Mesothelial cell of epicardium (in vitro differentiated cells): Measurements from ENCODE around the gene IGFLR1. TPM values are rescaled to one million over a fixed set of nuclear protein-coding genes. Genes with fewer than 3 reads are reported as not detected.

ENCODE experiments used
- DNase-seq, 2 experiments: peaks; one replicate each; pipeline ENCODE4 v3.0.0; 2021; ENCODE audit warnings: low spot score in 2 of 2; ENCODE audit not compliant: unreplicated experiment in 2 of 2
- H3K27ac Mint-ChIP-seq: 2 replicates; pipeline ENCODE4 v1.8.0; 2021; ENCODE audit warnings: mixed read lengths
- H3K27me3 Mint-ChIP-seq: 2 replicates; pipeline ENCODE4 v1.8.0; 2021; ENCODE audit warnings: low read depth, mixed read lengths
- H3K36me3 Mint-ChIP-seq: 2 replicates; pipeline ENCODE4 v1.8.0; 2021; ENCODE audit warnings: mixed read lengths
- H3K4me1 Mint-ChIP-seq: 2 replicates; pipeline ENCODE4 v1.8.0; 2021; ENCODE audit warnings: mixed read lengths
- H3K4me3 Mint-ChIP-seq: 2 replicates; pipeline ENCODE4 v1.8.0; 2021; ENCODE audit warnings: mild to moderate bottlenecking, moderate library complexity, mixed read lengths
- H3K9me3 Mint-ChIP-seq: 2 replicates; pipeline ENCODE4 v1.8.0; 2021; ENCODE audit warnings: mixed read lengths
- total RNA-seq: library from RNA; stranded (reverse); gene quantifications from 3 replicates; pipeline ENCODE4 v1.2.1, GENCODE V29; 2021
- TF ChIP-seq, protein P1 (sequence below): fragments of 200-600 bp; sonication (generic); IDR thresholded peaks from one replicate; pipeline ENCODE4 v1.5.0; 2021; ENCODE audit warnings: antibody characterized with exemption; ENCODE audit not compliant: unreplicated experiment

IGFLR1 gene
- total RNA-seq, 1 donor from 2014 or later: 3.2 TPM

DNA sequence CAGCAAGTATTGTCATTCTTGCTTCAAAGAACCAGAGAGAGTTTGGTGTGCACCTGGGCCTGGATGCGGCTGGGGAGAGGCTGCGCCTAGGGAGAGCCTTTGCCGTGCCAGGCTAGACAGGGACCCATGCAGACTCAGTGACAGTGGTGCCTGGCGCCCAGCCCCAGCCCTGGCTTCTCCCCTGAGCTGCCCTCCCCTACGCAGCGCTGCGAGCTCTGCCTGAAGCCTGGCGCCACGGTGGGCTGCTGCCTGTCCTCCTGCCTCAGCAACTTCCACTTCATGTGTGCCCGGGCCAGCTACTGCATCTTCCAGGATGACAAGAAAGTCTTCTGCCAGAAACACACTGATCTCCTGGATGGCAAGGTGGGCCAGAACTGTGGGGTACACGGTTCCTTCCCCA, 12.5 kb downstream of the IGFLR1 start:
- Mint-ChIP-seq H3K9me3 (no peaks in the 10 kb centered on the region), H3K4me1 (no peaks in the 10 kb centered on the region), H3K27ac (no peak overlapping the region), H3K4me3 (no peak overlapping the region), H3K36me3 (peaks cover 55% of the 10 kb centered on the region), H3K27me3 (no peaks in the 10 kb centered on the region)
- no peak for DNase-seq
- TF ChIP-seq, protein P1, sequence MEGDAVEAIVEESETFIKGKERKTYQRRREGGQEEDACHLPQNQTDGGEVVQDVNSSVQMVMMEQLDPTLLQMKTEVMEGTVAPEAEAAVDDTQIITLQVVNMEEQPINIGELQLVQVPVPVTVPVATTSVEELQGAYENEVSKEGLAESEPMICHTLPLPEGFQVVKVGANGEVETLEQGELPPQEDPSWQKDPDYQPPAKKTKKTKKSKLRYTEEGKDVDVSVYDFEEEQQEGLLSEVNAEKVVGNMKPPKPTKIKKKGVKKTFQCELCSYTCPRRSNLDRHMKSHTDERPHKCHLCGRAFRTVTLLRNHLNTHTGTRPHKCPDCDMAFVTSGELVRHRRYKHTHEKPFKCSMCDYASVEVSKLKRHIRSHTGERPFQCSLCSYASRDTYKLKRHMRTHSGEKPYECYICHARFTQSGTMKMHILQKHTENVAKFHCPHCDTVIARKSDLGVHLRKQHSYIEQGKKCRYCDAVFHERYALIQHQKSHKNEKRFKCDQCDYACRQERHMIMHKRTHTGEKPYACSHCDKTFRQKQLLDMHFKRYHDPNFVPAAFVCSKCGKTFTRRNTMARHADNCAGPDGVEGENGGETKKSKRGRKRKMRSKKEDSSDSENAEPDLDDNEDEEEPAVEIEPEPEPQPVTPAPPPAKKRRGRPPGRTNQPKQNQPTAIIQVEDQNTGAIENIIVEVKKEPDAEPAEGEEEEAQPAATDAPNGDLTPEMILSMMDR: no peak

GRCh38 chr19:35729021-35729420, 13.2 kb downstream of the IGFLR1 start:
- TF ChIP-seq, protein P1: no peak
- H3K9me3 Mint-ChIP-seq: no peaks in the 10 kb centered on the region
- no peaks in the 10 kb centered on the region for H3K27me3 Mint-ChIP-seq
- no peaks in the 10 kb centered on the region for H3K4me1 Mint-ChIP-seq
- H3K27ac Mint-ChIP-seq: no peak overlapping the region
- no peak for DNase-seq
- H3K36me3 Mint-ChIP-seq: peaks cover 50% of the 10 kb centered on the region
- no peak overlapping the region for H3K4me3 Mint-ChIP-seq

DNA sequence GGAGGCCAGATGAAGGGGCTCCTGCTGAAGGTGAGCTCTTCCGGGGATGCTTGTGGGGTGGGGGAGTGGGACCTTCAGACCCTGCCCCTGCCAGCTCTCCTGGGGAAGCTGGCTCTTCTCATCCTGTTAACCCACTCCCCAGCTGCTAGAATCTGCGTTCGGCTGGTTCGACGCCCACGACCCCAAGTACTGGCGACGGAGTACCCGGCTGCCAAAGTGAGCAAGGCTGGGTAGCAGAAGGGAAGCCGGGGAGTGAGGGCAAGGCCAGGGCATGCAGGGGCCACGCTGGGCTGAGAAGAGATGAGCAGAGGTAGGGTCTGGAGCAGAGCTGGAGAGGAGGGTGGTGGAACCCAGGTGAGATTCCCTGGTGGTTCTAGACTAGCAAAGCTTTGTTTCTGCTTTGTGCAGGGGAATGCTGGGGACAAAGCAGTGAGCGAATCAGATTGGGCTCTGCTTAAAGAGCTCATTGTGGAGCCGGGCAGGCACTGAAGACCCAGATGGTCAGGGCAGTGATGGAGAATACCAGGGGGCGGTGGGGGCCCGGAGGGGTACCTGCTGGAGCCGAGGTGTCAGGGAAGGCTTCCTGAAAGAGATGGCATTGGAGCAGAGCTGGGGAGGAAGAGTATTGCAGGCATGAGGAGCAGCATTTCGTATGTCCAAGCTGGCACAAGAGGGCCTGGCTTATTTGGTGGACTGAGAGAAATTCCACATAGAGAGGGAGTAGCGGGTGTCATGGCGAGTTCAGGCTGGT, 14.1 kb downstream of the IGFLR1 start:
- Mint-ChIP-seq H3K27me3 (no peaks in the 10 kb centered on the region), H3K4me1 (no peaks in the 10 kb centered on the region), H3K27ac (no peak overlapping the region), H3K9me3 (no peaks in the 10 kb centered on the region), H3K4me3 (no peak overlapping the region), H3K36me3 (peaks cover 47% of the 10 kb centered on the region)
- TF ChIP-seq, protein P1: no peak
- DNase-seq: no peak

DNA sequence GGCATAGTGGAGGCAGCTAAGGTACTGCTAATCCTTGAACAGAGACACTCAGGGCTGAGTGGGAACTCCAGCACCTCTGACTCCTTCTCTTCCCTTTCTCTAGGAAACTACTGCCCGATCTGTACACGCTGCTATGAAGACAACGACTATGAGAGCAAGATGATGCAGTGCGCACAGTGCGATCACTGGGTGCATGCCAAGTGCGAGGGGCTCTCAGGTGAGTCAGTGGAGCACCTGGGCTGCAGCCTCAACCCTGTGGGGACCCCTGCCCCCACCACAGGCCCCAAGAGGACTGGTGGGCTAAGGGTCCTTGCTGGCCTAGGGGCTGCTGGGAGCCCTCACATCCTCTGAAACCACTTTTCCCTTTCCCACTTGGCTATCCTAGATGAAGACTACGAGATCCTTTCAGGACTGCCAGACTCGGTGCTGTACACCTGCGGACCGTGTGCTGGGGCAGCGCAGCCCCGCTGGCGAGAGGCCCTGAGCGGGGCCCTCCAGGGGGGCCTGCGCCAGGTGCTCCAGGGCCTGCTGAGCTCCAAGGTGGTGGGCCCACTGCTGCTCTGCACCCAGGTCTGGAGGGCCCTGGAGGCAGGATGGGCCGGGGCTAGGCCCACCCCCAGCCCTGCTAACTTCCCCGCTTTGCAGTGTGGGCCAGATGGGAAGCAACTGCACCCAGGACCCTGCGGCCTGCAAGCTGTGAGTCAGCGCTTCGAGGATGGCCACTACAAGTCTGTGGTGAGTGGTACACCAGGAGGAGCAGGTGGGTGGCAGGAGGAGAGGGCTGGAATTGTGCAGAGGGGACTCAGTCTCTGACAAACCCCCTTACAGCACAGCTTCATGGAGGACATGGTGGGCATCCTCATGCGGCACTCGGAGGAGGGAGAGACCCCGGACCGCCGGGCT, 14.9 kb downstream of the IGFLR1 start:
- TF ChIP-seq, protein P1: no peak
- H3K4me1 Mint-ChIP-seq: no peaks in the 10 kb centered on the region
- no peak for DNase-seq
- peaks cover 51% of the 10 kb centered on the region for H3K36me3 Mint-ChIP-seq
- H3K27ac Mint-ChIP-seq: no peak overlapping the region
- H3K9me3 Mint-ChIP-seq: no peaks in the 10 kb centered on the region
- H3K4me3 Mint-ChIP-seq: no peak overlapping the region
- no peaks in the 10 kb centered on the region for H3K27me3 Mint-ChIP-seq

DNA sequence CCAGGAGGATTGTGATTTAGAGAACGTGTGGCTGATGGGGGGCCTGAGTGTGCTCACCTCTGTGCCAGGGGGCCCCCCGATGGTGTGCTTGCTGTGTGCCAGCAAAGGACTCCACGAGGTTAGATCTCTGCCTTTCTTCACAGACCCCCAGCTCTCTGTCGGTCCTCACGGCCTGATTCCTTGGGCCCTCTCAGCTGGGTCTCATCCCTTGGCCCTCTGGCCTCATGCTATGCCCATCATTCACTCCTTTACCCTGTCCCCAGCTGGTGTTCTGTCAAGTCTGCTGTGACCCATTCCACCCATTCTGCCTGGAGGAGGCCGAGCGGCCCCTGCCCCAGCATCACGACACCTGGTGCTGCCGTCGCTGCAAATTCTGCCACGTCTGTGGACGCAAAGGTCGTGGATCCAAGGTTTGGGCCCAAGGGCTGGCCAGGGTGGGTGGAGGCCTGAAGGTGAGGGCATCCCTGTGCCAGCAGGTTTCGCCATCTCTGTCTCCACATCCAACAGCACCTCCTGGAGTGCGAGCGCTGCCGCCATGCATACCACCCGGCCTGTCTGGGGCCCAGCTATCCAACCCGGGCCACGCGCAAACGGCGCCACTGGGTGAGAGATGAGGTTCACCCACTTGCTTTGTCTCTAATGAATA, 16.9 kb downstream of the IGFLR1 start:
- TF ChIP-seq, protein P1: no peak
- H3K36me3 Mint-ChIP-seq: peaks cover 41% of the 10 kb centered on the region
- H3K4me1 Mint-ChIP-seq: no peaks in the 10 kb centered on the region
- H3K27ac Mint-ChIP-seq: no peak overlapping the region
- H3K9me3 Mint-ChIP-seq: no peaks in the 10 kb centered on the region
- no peak overlapping the region for H3K4me3 Mint-ChIP-seq
- no peaks in the 10 kb centered on the region for H3K27me3 Mint-ChIP-seq
- no peak for DNase-seq
